OCI-LY1 (cell line): ENCODE results near the gene C14orf180.

ENCODE experiments used
- H2AFZ ChIP-seq: fragments of 200-600 bp; sonication (generic), shearing (Covaris generic); 2 replicates; pipeline ENCODE4 v1.6.0; 2014; ENCODE audit warnings: antibody characterized with exemption, mild to moderate bottlenecking, low read length
- H3F3A ChIP-seq: fragments of 200-600 bp; sonication (generic), shearing (Covaris generic); 2 replicates; pipeline ENCODE4 v1.6.0; 2014; ENCODE audit warnings: mild to moderate bottlenecking, antibody characterized with exemption, low read length, moderate library complexity; ENCODE audit not compliant: insufficient read depth
- H3K27ac ChIP-seq: fragments of 200-600 bp; sonication (generic); 2 replicates; pipeline ENCODE4 v1.5.1; 2014; ENCODE audit warnings: low read length, mixed run types, mild to moderate bottlenecking, low read depth; ENCODE audit not compliant: poor library complexity, severe bottlenecking
- H3K27me3 ChIP-seq: fragments of 200-600 bp; sonication (generic); 2 replicates; pipeline ENCODE4 v1.6.0; 2014; ENCODE audit warnings: antibody characterized with exemption, mild to moderate bottlenecking, low read length, moderate library complexity; ENCODE audit not compliant: insufficient read depth
- H3K36me3 ChIP-seq: fragments of 200-600 bp; sonication (generic); 2 replicates; pipeline ENCODE4 v1.6.1; 2014; ENCODE audit warnings: mild to moderate bottlenecking, antibody characterized with exemption, low read length, moderate library complexity, mixed read lengths; ENCODE audit not compliant: insufficient read depth
- H3K4me1 ChIP-seq: fragments of 200-600 bp; sonication (generic); 2 replicates; pipeline ENCODE4 v1.5.1; 2014; ENCODE audit warnings: mild to moderate bottlenecking, low read length, moderate library complexity; ENCODE audit not compliant: insufficient read depth, severe bottlenecking
- H3K4me2 ChIP-seq: fragments of 200-600 bp; sonication (generic), shearing (Covaris generic); 2 replicates; pipeline ENCODE4 v1.6.1; 2014; ENCODE audit warnings: low read length
- H3K4me3 ChIP-seq: fragments of 200-600 bp; sonication (generic); 2 replicates; pipeline ENCODE4 v1.5.1; 2014; ENCODE audit warnings: low read length, low read depth, mild to moderate bottlenecking, mixed read lengths; ENCODE audit not compliant: poor library complexity, severe bottlenecking
- H3K79me2 ChIP-seq: fragments of 200-600 bp; shearing (Covaris generic); 2 replicates; pipeline ENCODE4 v1.6.1; 2016; ENCODE audit warnings: mixed run types, low read length, mixed read lengths; ENCODE audit not compliant: insufficient read depth
- H3K9ac ChIP-seq: fragments of 200-600 bp; sonication (generic), shearing (Covaris generic); 2 replicates; pipeline ENCODE4 v1.6.1; 2014; ENCODE audit warnings: mild to moderate bottlenecking, low read length, mixed read lengths
- H3K9me2 ChIP-seq: fragments of 200-600 bp; sonication (generic), shearing (Covaris generic); 2 replicates; pipeline ENCODE4 v1.6.1; 2014; ENCODE audit warnings: low read depth, mild to moderate bottlenecking, low read length, mixed read lengths
- H3K9me3 ChIP-seq: fragments of 200-600 bp; shearing (Covaris generic); 2 replicates; pipeline ENCODE4 v1.6.1; 2014; ENCODE audit warnings: low read length, mixed read lengths
- H4K20me1 ChIP-seq: fragments of 200-600 bp; sonication (generic), shearing (Covaris generic); 2 replicates; pipeline ENCODE4 v1.6.0; 2016; ENCODE audit warnings: mild to moderate bottlenecking, low read length; ENCODE audit not compliant: insufficient read depth
- EZH2 ChIP-seq: fragments of 200-600 bp; sonication (generic), shearing (Covaris generic); IDR thresholded peaks from 2 replicates; pipeline ENCODE4 v1.8.0; 2017; ENCODE audit warnings: borderline replicate concordance, mixed run types, mild to moderate bottlenecking, antibody characterized with exemption, low read length, moderate library complexity, mixed read lengths
- TF ChIP-seq, protein P1 (sequence below): fragments of 200-600 bp; sonication (generic), shearing (Covaris generic); IDR thresholded peaks from 2 replicates; pipeline ENCODE4 v1.5.1; 2017; ENCODE audit warnings: mild to moderate bottlenecking, antibody characterized with exemption, low read length, moderate library complexity, mixed read lengths

C14orf180 gene

DNA sequence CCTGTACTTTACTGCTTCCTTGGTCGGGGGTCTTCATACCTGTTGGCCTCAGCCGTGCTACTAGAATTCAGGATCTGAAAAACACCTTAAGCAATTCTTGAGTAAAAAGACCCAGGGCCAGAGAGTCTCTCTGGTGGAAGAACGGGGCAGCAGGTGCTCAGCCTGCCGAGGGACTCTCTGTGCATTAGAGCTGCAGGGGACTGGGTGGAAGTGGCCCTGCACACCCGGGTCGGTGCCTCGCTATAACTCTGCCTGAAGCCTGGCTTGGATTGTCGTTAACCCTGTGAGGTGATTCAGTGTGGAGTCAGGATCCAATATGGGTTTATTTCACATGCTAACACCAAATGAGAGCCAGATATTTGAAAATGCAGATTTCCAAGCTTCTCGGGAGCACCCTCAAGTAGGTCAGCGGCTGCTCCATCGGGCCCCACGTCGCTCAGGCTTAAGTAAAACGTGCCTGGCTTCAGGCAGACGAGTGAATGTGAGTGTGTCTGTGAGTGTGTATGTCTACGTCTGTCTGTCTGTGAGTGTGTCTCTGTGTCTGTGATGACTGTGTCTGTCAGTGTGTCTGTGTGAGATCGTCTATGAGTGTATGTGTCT, 35.1 kb upstream of the C14orf180 start:
- no peak overlapping the region for H3K4me2 ChIP-seq
- no peaks in the 10 kb centered on the region for H4K20me1 ChIP-seq
- H2AFZ ChIP-seq: no peak overlapping the region
- peaks cover 7% of the 10 kb centered on the region; the same call in 1 of the 2 replicates for H3K27me3 ChIP-seq
- H3K36me3 ChIP-seq: no peaks in the 10 kb centered on the region
- no peak overlapping the region for H3K27ac ChIP-seq
- no peaks in the 10 kb centered on the region for H3K4me1 ChIP-seq
- no peaks in the 10 kb centered on the region for H3K9me3 ChIP-seq
- TF ChIP-seq, protein P1, sequence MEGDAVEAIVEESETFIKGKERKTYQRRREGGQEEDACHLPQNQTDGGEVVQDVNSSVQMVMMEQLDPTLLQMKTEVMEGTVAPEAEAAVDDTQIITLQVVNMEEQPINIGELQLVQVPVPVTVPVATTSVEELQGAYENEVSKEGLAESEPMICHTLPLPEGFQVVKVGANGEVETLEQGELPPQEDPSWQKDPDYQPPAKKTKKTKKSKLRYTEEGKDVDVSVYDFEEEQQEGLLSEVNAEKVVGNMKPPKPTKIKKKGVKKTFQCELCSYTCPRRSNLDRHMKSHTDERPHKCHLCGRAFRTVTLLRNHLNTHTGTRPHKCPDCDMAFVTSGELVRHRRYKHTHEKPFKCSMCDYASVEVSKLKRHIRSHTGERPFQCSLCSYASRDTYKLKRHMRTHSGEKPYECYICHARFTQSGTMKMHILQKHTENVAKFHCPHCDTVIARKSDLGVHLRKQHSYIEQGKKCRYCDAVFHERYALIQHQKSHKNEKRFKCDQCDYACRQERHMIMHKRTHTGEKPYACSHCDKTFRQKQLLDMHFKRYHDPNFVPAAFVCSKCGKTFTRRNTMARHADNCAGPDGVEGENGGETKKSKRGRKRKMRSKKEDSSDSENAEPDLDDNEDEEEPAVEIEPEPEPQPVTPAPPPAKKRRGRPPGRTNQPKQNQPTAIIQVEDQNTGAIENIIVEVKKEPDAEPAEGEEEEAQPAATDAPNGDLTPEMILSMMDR: no peak
- TF ChIP-seq EZH2: no peak
- no peak overlapping the region for H3K4me3 ChIP-seq
- no peaks in the 10 kb centered on the region for H3K9me2 ChIP-seq
- no peak overlapping the region for H3K9ac ChIP-seq
- no peaks in the 10 kb centered on the region for H3F3A ChIP-seq
- no peaks in the 10 kb centered on the region for H3K79me2 ChIP-seq

DNA sequence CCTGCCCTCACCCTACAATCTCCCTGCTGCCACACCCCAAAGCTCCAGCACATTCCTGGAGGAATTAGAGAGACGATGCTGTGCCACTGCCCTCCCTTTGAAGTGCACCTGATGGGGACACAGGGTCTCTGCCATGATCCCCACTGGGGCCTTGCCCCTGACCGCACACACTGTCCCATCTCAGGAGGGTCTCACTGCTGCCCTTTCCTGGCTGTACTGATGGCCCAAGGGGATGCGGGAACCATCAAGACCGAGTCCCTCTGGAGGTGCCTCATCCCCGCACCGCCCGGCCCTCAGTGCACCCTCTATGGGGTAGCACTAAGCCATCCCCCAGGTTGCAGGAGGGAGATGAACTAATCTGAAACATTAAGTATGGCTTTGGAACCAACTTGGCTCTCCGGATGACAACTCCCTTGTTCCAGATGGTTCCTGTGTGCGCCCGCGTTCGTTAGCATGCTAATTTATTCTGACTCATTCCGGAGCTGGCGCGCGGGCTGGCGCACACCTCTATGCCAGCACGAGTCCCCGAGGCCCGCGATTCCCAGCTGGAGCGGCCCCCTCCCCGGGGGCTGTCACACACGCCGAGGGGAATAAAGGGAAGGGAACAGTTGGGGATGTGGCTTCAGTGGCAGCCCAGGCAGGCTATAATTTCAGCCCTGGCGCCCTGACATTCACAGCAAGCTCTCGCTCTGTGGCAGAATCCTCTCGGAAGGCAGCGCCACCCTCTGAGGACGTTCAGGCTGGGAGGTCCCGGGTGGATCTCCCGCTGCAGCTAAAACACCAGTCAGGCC, 34.2 kb upstream of the C14orf180 start:
- H3K4me3 ChIP-seq: no peak overlapping the region
- H3K4me2 ChIP-seq: no peak overlapping the region
- H3K9me3 ChIP-seq: no peaks in the 10 kb centered on the region
- H3K27ac ChIP-seq: no peak overlapping the region
- H3K4me1 ChIP-seq: no peaks in the 10 kb centered on the region
- H3K27me3 ChIP-seq: peaks cover 8% of the 10 kb centered on the region; the same call in 1 of the 2 replicates
- H3K9me2 ChIP-seq: no peaks in the 10 kb centered on the region
- no peaks in the 10 kb centered on the region for H3K79me2 ChIP-seq
- no peak overlapping the region for H2AFZ ChIP-seq
- no peak for TF ChIP-seq EZH2
- TF ChIP-seq, protein P1: no peak
- H3K36me3 ChIP-seq: no peaks in the 10 kb centered on the region
- H3K9ac ChIP-seq: no peak overlapping the region
- no peaks in the 10 kb centered on the region for H4K20me1 ChIP-seq
- no peaks in the 10 kb centered on the region for H3F3A ChIP-seq

DNA sequence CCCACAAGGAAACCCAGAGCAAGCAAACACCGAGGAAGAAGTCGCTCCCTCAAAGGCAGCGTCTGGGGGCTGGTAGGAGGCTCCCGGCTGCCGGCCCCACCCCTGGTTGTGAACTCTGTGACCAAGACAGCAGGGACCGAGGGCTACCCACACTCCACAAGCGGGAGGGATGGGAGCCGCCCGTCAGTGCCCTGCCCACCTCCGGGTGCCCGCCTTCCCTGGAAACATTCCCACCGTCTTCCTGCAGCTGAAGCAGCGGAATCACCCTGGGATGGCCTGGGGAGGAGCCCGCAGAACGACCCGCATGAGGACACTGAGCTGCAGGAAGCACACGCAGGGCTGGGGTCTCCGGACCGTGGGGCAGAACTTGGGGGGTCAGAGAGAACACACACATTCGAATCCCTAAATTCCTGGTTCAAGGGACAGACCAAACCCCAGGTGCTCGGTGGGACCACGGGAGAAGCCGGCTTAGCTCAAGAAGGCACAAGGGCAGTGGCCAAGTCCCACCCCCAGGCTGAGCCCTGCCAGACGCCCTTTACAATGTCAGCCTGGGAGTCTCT, 33.5 kb upstream of the C14orf180 start:
- no peaks in the 10 kb centered on the region for H3K79me2 ChIP-seq
- H3K4me2 ChIP-seq: no peak overlapping the region
- H2AFZ ChIP-seq: no peak overlapping the region
- peaks cover 11% of the 10 kb centered on the region; the same call in 1 of the 2 replicates for H3K27me3 ChIP-seq
- no peaks in the 10 kb centered on the region for H3K4me1 ChIP-seq
- H3K36me3 ChIP-seq: no peaks in the 10 kb centered on the region
- no peaks in the 10 kb centered on the region for H3K9me3 ChIP-seq
- H3K9me2 ChIP-seq: no peaks in the 10 kb centered on the region
- no peak overlapping the region for H3K4me3 ChIP-seq
- H3F3A ChIP-seq: no peaks in the 10 kb centered on the region
- no peaks in the 10 kb centered on the region for H4K20me1 ChIP-seq
- no peak overlapping the region for H3K27ac ChIP-seq
- no peak overlapping the region for H3K9ac ChIP-seq
- TF ChIP-seq, protein P1: no peak
- TF ChIP-seq EZH2: no peak
